Fibroblast of upper back skin (primary cell): ENCODE measurements around the gene SOX6.

Experiments
- DNase-seq: peaks from one replicate; pipeline ENCODE4 v3.0.0-alpha.2; 2013

Gene SOX6

DNA sequence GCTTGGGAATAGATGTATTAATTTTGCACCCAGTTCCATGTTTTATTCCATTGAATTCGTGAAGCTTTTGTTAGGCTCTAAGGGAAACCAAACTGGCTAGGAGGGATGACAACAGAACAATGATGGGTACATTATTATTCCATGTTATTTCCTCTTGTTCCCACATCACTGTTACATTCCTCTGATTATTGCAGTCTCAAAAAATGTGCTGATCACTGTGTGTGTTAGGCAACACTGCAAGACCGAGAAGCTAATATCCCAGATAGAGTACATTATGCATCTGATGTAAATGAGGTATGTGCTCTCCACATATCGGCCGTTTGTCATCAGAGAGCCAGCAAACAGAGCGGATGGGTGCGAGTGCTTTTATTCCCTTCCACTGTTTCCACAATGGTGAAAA is 327.9 kb downstream of the SOX6 start:
- peak; percentile 50 for DNase-seq

DNA sequence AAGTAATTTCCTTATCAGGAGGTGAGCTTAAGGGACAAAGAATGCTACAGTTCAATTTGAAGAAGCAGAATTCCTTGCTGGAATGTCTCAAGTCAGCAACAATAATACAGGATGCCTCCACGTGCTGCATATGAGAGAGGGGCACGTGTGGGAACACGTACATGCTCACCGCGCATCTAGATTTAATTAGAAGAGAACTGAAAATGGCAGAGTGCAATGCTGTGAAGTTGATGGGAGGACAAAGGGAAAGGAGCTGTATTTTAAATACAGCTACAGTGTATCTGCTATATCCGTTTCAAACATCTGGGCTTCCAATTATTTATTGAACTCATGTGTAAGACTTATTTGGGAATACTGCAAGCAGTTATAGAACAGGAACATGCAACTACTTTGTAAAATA is 328.7 kb downstream of the SOX6 start:
- peak; percentile 9 for DNase-seq

- DNase-seq: no peak
Observed at GRCh38 chr11:16026849-16027248, 329.5 kb downstream of the SOX6 start.

GRCh38 chr11:16018931-16019330 is 337.4 kb downstream of the SOX6 start:
- DNase-seq: no peak

DNA sequence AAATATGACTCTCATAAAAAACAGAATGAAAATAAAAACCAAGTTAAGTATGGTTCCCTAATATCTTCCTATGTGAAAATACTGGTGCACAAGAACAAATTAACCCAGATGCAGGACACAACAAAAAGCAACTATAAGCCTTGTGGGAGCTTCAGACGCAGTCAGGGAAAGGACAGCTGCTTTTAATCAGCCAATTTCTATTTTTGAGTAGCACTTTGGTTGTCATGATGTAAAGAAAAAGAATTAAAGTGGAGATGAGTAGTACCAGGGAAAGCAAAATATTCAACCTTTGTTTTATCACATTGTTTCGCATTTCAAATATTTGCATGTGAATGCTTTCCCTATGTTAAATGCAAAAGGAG is 339.9 kb downstream of the SOX6 start:
- DNase-seq: no peak

DNA sequence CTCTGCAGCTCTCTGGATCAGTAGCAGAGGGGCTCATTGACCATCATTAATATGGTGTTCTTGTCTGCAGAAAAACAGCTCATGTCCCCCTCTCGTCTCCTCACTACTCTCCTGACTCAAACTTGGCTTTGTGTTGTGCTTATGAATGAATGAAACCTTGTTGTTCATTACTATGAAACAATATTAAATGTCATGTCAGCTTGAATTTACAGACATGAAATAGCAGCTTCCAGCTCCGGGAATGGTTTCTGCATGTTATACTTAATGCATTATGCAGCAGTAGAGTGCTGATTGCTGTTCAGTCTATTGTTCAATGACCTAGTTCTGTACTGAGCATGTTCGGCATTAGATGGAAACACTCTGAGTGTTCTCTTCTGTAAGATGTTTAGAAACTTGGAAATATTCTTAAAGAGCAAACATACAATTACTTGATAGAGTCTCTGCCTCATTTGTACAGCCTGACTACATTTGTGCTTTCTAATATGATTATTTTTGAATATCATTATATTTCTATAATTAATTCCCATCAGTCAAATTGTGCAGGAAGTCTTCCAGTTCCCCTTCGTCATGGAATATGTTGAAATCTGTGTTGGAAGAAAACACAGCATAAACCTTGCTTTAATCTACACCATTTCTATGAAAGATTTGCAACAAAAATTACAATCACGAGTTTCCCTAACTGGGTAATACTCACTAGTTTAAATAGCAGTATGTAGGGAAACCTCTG is 340.4 kb downstream of the SOX6 start:
- no peak for DNase-seq

GRCh38 chr11:16013649-16014275 is 342.6 kb downstream of the SOX6 start:
- no peak for DNase-seq

- DNase-seq: no peak
Observed at GRCh38 chr11:16013242-16013641, 343.1 kb downstream of the SOX6 start.

GRCh38 chr11:16012125-16012751 is 344.1 kb downstream of the SOX6 start:
- DNase-seq: no peak

DNA sequence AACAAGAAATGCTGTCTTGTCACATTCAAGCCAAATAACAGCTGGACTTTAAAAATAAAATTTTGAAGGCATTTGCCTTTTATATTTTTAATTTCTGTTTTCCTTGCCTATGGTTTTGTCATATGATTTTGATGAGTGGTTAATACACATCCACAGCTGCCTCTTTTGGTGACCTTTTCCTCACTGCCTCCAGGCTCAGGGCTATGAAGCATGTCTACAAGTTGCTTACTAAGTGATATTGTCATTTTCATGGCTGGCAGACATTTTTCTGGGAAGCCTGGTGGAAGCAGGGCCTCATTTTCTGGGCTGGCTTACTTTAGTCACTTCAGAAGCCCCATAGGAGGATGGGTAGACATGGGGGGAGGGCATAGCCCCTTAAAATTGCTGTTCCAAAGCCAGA is 344.9 kb downstream of the SOX6 start:
- no peak for DNase-seq

GRCh38 chr11:16009021-16009420 is 347.3 kb downstream of the SOX6 start:
- DNase-seq: no peak

DNA sequence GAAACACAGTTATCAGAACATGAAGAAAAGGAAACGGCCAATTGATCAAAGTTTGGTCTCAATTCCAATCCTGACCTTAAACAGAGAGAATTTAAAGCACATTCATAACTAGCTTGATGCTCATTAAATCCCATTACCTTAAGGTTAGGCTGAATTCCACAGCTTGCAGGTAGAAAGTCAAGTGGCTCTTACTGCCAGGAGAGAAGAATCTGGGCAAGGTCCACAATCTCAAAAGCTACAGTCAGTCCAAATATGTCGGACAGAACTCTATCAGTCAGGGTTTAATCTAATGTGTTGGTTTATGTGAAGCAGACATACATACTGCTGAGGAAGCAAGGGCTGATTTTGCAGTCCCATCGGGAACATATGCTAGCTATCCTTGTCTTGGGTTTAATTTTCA is 348.8 kb downstream of the SOX6 start:
- DNase-seq: no peak

- DNase-seq: no peak
Observed at GRCh38 chr11:16002942-16003341, 353.4 kb downstream of the SOX6 start.

DNA sequence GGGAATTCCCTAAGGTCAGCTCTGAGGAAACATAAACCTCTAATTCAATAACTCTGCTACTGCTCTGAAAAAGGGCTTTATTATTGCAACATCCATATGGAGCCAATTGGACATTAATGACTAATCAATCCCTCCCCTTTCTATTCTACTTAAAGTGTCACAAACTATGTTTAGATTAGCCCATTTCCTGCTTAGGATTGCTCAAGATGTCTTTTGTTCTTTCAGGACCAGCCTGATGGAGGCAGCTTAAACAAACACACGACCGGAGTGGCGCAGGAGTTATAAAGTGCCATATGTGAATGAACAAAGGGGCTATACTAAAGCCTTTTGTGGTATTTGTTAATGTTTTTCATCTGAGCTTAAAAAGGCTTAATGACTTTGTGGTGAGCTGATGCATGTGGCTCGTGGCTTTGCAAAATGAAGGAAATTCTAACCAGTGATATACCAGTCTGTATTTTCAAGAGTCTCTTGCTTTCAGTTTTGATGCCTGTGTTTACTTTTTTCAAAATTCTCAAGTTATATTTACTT is 354.4 kb downstream of the SOX6 start:
- peak; percentile 98 for DNase-seq

- DNase-seq: no peak
Observed at GRCh38 chr11:16001044-16001568, 355.2 kb downstream of the SOX6 start.

GRCh38 chr11:16000065-16000464 is 356.3 kb downstream of the SOX6 start:
- DNase-seq: peak; percentile 89

DNA sequence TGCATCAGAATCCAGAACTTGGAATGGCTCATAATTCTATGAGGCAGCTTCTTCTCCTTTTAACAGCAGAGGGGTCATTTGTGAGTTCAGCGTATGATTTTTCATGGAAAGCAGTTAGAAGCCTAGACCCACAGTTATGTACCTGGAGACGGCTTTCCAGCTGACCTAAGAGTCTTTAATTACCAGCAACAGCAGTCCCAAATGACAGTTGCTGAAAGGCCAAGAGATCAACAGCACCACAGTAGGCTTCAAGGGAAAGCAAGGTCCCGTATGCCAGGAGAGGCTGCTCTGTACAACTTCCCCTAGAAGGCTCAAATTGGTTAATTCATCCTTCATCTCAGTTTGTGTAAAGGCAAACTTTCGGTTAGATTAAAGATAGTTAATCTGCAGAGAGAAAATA is 363.0 kb downstream of the SOX6 start:
- DNase-seq: no peak

DNA sequence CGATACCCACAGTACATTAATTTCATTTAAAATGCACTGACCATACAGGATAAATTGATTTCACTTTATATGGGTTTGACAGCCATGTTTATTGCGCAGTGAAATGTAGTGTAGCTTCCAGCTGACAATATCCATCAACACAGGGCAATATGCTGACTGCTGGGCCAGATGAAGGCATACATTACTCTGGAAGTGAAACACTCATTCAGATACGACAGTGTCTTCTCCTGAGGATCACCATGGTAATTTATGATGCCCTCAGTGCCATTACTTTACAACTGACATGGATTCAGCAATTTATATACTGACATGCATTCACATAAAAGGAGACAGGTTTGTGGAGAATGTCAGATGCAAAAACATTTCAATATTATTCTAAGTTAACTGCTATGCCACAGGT is 365.1 kb downstream of the SOX6 start:
- DNase-seq: no peak

GRCh38 chr11:15989685-15990084 is 366.7 kb downstream of the SOX6 start:
- DNase-seq: no peak

GRCh38 chr11:15988693-15989231 is 367.6 kb downstream of the SOX6 start:
- no peak for DNase-seq

DNA sequence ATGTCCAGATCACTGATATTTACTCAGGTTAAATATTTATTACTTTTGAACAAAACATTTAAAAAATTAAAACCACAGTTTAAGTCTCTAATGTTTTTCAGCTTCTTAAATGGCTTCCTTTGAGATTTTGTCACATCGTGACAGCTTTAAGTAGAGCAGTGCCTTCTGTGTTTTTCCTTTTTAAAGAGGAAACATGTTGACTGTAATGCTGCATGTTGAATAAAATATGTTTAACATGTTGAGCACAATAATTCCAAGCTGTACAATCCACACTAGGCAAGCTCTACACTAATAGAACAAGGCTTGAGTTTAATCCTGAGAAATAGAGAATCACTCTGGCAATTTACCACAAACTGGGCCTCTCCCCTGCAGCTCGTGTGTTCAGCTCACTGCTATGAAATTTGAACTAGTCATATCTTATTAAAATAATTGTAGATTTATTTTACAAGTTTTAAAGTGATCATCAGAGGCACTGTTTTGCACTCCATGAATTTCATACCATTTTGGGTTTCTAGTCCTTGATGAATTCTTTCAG is 368.3 kb downstream of the SOX6 start:
- DNase-seq: no peak

- no peak for DNase-seq
Observed at GRCh38 chr11:15987046-15987445, 369.3 kb downstream of the SOX6 start.

DNA sequence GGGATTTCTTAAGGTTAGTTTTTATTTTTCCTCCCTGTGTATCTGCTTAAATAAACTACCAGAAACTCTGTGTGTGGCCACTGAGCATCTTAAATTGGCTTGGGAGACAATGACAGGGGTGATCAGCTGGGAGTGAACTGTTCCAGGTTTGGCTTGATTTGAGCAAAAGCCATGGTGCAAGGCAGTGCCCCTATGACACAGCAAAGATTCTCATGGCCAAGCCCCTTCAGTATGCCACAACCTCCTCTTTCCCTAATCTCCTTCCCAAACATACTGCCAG is 370.5 kb downstream of the SOX6 start:
- no peak for DNase-seq
